PC-9 (cell line): ENCODE results near the gene ATG5. TPM values are rescaled to one million over a fixed set of nuclear protein-coding genes. Genes with fewer than 3 reads are reported as not detected.
A peak's percentile ranks its signal among the peaks of the same experiment; 100 is the strongest.

Source experiments
- BruUV-seq: library from RNA; stranded (reverse); fragments of 400-500 nt; replicated peaks from 2 replicates; lab custom pipeline; 2021; lab: Mats Ljungman, UMichigan
- CTCF ChIA-PET: fragments of 300-600 bp; sonication (Branson Sonifier 250); formaldehyde crosslinking; loops from one replicate; lab custom pipeline; 2022; ENCODE audit warnings: antibody characterized with exemption; lab: Charles Lee
- POLR2A ChIA-PET: fragments of 300-600 bp; sonication (Branson Sonifier 250); formaldehyde crosslinking; loops from one replicate; lab custom pipeline; 2022; ENCODE audit warnings: antibody characterized with exemption; ENCODE audit not compliant: unreplicated experiment; lab: Charles Lee
- DNase-seq, 2 experiments: peaks; one replicate each; pipeline versions ENCODE4 v3.0.0 to v3.0.0-alpha.2; 2015 to 2022; ENCODE audit warnings: mixed read lengths in 1 of 2
- H2AFZ ChIP-seq: fragments of 200-600 bp; sonication (generic); 2 replicates; pipeline ENCODE4 v1.8.1; 2017; ENCODE audit warnings: antibody characterized with exemption
- H3F3A ChIP-seq: fragments of 200-600 bp; sonication (generic); 2 replicates; pipeline ENCODE4 v1.8.1; 2017; ENCODE audit warnings: antibody characterized with exemption, mild to moderate bottlenecking, low read depth; ENCODE audit not compliant: insufficient read depth
- H3K27ac ChIP-seq: fragments of 200-600 bp; sonication (generic); 2 replicates; pipeline ENCODE4 v1.6.1; 2016; ENCODE audit warnings: mixed run types
- H3K27me3 ChIP-seq: fragments of 200-600 bp; sonication (generic); 2 replicates; pipeline ENCODE4 v1.6.1; 2016; ENCODE audit warnings: low read depth, mixed run types; ENCODE audit not compliant: insufficient read depth
- H3K36me3 ChIP-seq: fragments of 200-600 bp; sonication (generic); 2 replicates; pipeline ENCODE4 v1.6.1; 2016; ENCODE audit warnings: low read depth, mixed run types
- H3K4me1 ChIP-seq: fragments of 200-600 bp; sonication (generic); replicated peaks from 2 replicates; pipeline ENCODE4 v1.6.1; 2016; ENCODE audit warnings: mixed run types; ENCODE audit not compliant: insufficient read depth
- H3K4me2 ChIP-seq: fragments of 200-600 bp; sonication (generic); 2 replicates; pipeline ENCODE4 v1.6.1; 2017; ENCODE audit warnings: mixed run types
- H3K4me3 ChIP-seq: fragments of 200-600 bp; sonication (generic); 2 replicates; pipeline ENCODE4 v1.6.1; 2016; ENCODE audit warnings: mixed run types
- H3K79me2 ChIP-seq: fragments of 200-600 bp; sonication (generic); 2 replicates; pipeline ENCODE4 v1.6.1; 2017; ENCODE audit warnings: low read depth, mixed run types
- H3K9me2 ChIP-seq: fragments of 200-600 bp; sonication (generic); 2 replicates; pipeline ENCODE4 v1.8.1; 2017; ENCODE audit warnings: mild to moderate bottlenecking; ENCODE audit not compliant: insufficient read depth
- H3K9me3 ChIP-seq: fragments of 200-600 bp; sonication (generic); 2 replicates; pipeline ENCODE4 v1.8.1; 2016; ENCODE audit warnings: low read depth; ENCODE audit not compliant: insufficient read depth
- H4K20me1 ChIP-seq: fragments of 200-600 bp; sonication (generic); 2 replicates; pipeline ENCODE4 v1.8.1; 2017; ENCODE audit not compliant: insufficient read depth
- CTCF ChIP-seq: fragments of 200-600 bp; sonication (generic); conservative IDR thresholded peaks from 2 replicates; pipeline ENCODE4 v1.6.1; 2017; ENCODE audit warnings: mixed run types, antibody characterized with exemption, mild to moderate bottlenecking, moderate library complexity
- EZH2 ChIP-seq: fragments of 200-600 bp; sonication (generic); IDR thresholded peaks from 2 replicates; pipeline ENCODE4 v1.8.0; 2017; ENCODE audit warnings: antibody characterized with exemption, low read depth
- intact Hi-C: fragments of 100-400 bp; cut with micrococcal nuclease; formaldehyde crosslinking; loops from one replicate; pipeline ENCODE4 v1.10.0; 2022; ENCODE audit not compliant: unreplicated experiment
- total RNA-seq: library from RNA; stranded (reverse); gene quantifications from 2 replicates; pipeline ENCODE4 v1.2.3, GENCODE V29; 2021

The ATG5 gene
- total RNA-seq, 1 experiment from 2014 or later = 39.8 TPM

- POLR2A ChIA-PET = interaction anchor here (1.0 kb wide), 1 partner anchor 22 kb away, joined by 5 read pairs; no protein-coding TSS in a partner anchor
- no TSS peak for BruUV-seq
- Histone ChIP-seq H2AFZ (peak overlapping the region; percentile 88), H3K36me3 (no peaks in the 10 kb centered on the region), H3K9me2 (no peaks in the 10 kb centered on the region), H3F3A (no peaks in the 10 kb centered on the region), H3K4me2 (peak overlapping the region; percentile 85), H3K4me3 (peak overlapping the region; percentile 86; the same call in 1 of the 2 replicates), H4K20me1 (no peaks in the 10 kb centered on the region), H3K27ac (no peak overlapping the region), H3K9me3 (no peaks in the 10 kb centered on the region), H3K79me2 (no peaks in the 10 kb centered on the region), H3K4me1 (peaks cover 11% of the 10 kb centered on the region), H3K27me3 (no peaks in the 10 kb centered on the region)
- DNase-seq = no peak
- intact Hi-C loops = loop anchor here (1.0 to 5.0 kb wide), 5 partner anchors 21 to 637 kb away; no protein-coding TSS in a partner anchor
- no peak for TF ChIP-seq EZH2
- no peak for TF ChIP-seq CTCF
- CTCF ChIA-PET = interaction anchor here (0.6 to 1.3 kb wide), 3 partner anchors 21 to 667 kb away, joined by 3 to 4 read pairs (median 4); no protein-coding TSS in a partner anchor
These were observed 34.4 kb upstream of the ATG5 start for GRCh38 chr6:106359959-106360409.

GRCh38 chr6:106356378-106356777, 30.8 kb upstream of the ATG5 start:
- DNase-seq = peak in 1 of 2 experiments; percentile 85
- no peaks in the 10 kb centered on the region for H3K79me2 ChIP-seq
- H3K27me3 ChIP-seq = no peaks in the 10 kb centered on the region
- 0 out of 2 replicates have a peak, but pooled peaks cover 6% of the 10 kb centered on the region for H3K4me1 ChIP-seq
- H3K4me2 ChIP-seq = no peak overlapping the region
- H4K20me1 ChIP-seq = no peaks in the 10 kb centered on the region
- 0 out of 2 replicates have a peak, but pooled peaks cover 4% of the 10 kb centered on the region for H3K9me3 ChIP-seq
- TF ChIP-seq CTCF (no peak), EZH2 (no peak)
- no peak overlapping the region for H2AFZ ChIP-seq
- H3F3A ChIP-seq = no peaks in the 10 kb centered on the region; the same call in 1 of the 2 replicates
- H3K36me3 ChIP-seq = no peaks in the 10 kb centered on the region
- H3K9me2 ChIP-seq = no peaks in the 10 kb centered on the region
- ChIA-PET POLR2A (no interaction called here), CTCF (interaction anchor here (0.5 kb wide), 1 partner anchor 93 kb away, joined by 4 read pairs; no protein-coding TSS in a partner anchor)
- BruUV-seq = no TSS peak
- intact Hi-C loops = no loop called here
- no peak overlapping the region for H3K27ac ChIP-seq
- H3K4me3 ChIP-seq = no peak overlapping the region

GRCh38 chr6:106347219-106347618, 21.7 kb upstream of the ATG5 start:
- Histone ChIP-seq H3K36me3 (no peaks in the 10 kb centered on the region), H2AFZ (no peak overlapping the region), H3K4me2 (no peak overlapping the region), H3K9me2 (no peaks in the 10 kb centered on the region), H3K9me3 (0 out of 2 replicates have a peak, but pooled peaks cover 2% of the 10 kb centered on the region), H3K4me1 (0 out of 2 replicates have a peak, but pooled peaks cover 5% of the 10 kb centered on the region), H3K79me2 (no peaks in the 10 kb centered on the region), H3K27me3 (no peaks in the 10 kb centered on the region), H3K27ac (no peak overlapping the region), H3F3A (peaks cover 9% of the 10 kb centered on the region; the same call in 1 of the 2 replicates), H3K4me3 (no peak overlapping the region), H4K20me1 (no peaks in the 10 kb centered on the region)
- DNase-seq = no peak
- no peak for TF ChIP-seq EZH2
- no peak for TF ChIP-seq CTCF
- BruUV-seq = no TSS peak
- ChIA-PET POLR2A (interaction anchor here (0.7 kb wide), 1 partner anchor 1182 kb away, joined by 5 read pairs; no protein-coding TSS in a partner anchor), CTCF (interaction anchor here (0.6 kb wide), 1 partner anchor 14 kb away, joined by 4 read pairs; no protein-coding TSS in a partner anchor)
- intact Hi-C loops = no loop called here
